Measurements from ENCODE around the gene TUBB1.
"Not testable (repeated sequence)": the region's sequence is repeated elsewhere in the genome, so short reads cannot be mapped to it uniquely, and the experiment has no call there.

Gene TUBB1

GRCh38 chr20:59024111-59024530 lies 4.9 kb downstream of the TUBB1 start:
- DNase-seq: no peak

GRCh38 chr20:59025086-59025485 lies 5.9 kb downstream of the TUBB1 start:
- no peak for DNase-seq

- no peak for DNase-seq
Observed at GRCh38 chr20:59025511-59025910, 6.3 kb downstream of the TUBB1 start.

GRCh38 chr20:59026904-59027740 lies 7.9 kb downstream of the TUBB1 start:
- DNase-seq: no peak

GRCh38 chr20:59027741-59028320 lies 8.6 kb downstream of the TUBB1 start:
- no peak for DNase-seq

- DNase-seq: no peak
Observed at GRCh38 chr20:59028812-59029211, 9.6 kb downstream of the TUBB1 start.

GRCh38 chr20:59030911-59031563 lies 11.8 kb downstream of the TUBB1 start:
- no peak for DNase-seq

- no peak for DNase-seq
Observed at GRCh38 chr20:59031564-59032022, 12.4 kb downstream of the TUBB1 start.

GRCh38 chr20:59032023-59032712 lies 12.9 kb downstream of the TUBB1 start, which contains the start of gene ATP5F1E:
Gene ATP5F1E (minus strand): TSS chr20:59032335. CDS start chr20:59032251, 84 bp downstream.
- peak; percentile 94 for DNase-seq

- peak; percentile 83 for DNase-seq
Observed at GRCh38 chr20:59032713-59033059, 13.5 kb downstream of the TUBB1 start.

- DNase-seq: no peak
Observed at GRCh38 chr20:59033093-59033492, 13.9 kb downstream of the TUBB1 start.

GRCh38 chr20:59033616-59034165 lies 14.5 kb downstream of the TUBB1 start:
- DNase-seq: no peak

- DNase-seq: no peak
Observed at GRCh38 chr20:59035381-59035780, 16.2 kb downstream of the TUBB1 start.

- DNase-seq: no peak
Observed at GRCh38 chr20:59037386-59037785, 18.2 kb downstream of the TUBB1 start.

GRCh38 chr20:59039233-59039632 lies 20.0 kb downstream of the TUBB1 start:
- no peak for DNase-seq

GRCh38 chr20:59040667-59041066 lies 21.4 kb downstream of the TUBB1 start:
- no peak for DNase-seq

- not testable (repeated sequence) for DNase-seq
Observed at GRCh38 chr20:59041487-59041886, 22.3 kb downstream of the TUBB1 start.

GRCh38 chr20:59042151-59042795 lies 23.0 kb downstream of the TUBB1 start, which contains the start of gene PRELID3B:
Gene PRELID3B (minus strand): TSS chr20:59042786. CDS start chr20:59042730, 56 bp downstream.
- no peak for DNase-seq

GRCh38 chr20:59042796-59043631 lies 23.8 kb downstream of the TUBB1 start:
- peak; percentile 90 for DNase-seq

GRCh38 chr20:59043698-59044097 lies 24.5 kb downstream of the TUBB1 start:
- DNase-seq: no peak

GRCh38 chr20:59044295-59044694 lies 25.1 kb downstream of the TUBB1 start:
- no peak for DNase-seq
